ENCODE data around the gene CASR. TPM values are rescaled to one million over a fixed set of nuclear protein-coding genes. Genes with fewer than 3 reads are reported as not detected.
A peak's percentile ranks its signal among the peaks of the same experiment; 100 is the strongest.

The CASR gene
- total RNA-seq, 1 donor: not detected

DNA sequence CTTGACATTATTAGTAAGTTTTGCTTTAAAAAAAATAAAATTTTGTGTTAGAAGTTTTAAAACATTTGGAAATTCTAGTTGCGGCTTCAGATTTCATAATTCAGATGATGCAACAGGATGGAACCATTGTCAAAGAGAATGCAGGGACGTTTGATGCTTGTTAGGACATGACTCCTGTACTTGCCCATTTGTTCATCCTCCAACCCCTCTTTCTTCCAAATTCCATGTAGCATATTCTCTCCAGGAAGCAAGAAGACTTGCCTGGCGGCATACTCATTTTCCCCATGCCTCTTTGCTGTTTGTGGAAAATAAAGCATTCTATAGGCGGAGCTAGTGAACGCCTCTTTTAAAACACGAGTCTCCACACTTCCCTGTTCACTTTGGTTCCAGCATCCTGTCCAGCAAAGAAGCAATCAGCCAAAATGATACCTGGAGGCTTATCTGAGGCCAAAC lies 141.4 kb downstream of the CASR start, which contains the start of gene CSTA:
Gene CSTA, plus strand, starts transcription at position 378 of the 453 bp plus-strand sequence. Its CDS starts 45 bp downstream, at position 423.
- Histone ChIP-seq H3K4me1 (ENCODE audit: insufficient read depth, low read length) (no peaks in the 10 kb centered on the region), H3K4me3 (ENCODE audit: insufficient read depth, low read length) (peak within 1 kb of the TSS; percentile 38), H3K27ac (ENCODE audit: low read depth, low read length) (no peak within 1 kb of the TSS), H3K9me3 (ENCODE audit: low read depth, low read length) (no peaks in the 10 kb centered on the region), H2AFZ (ENCODE audit: low read length) (peak within 1 kb of the TSS; percentile 63), H3K27me3 (ENCODE audit: insufficient read depth, low read length) (no peaks in the 10 kb centered on the region), H3K4me2 (ENCODE audit: insufficient read depth, low read length) (peak within 1 kb of the TSS; percentile 55), H3K79me2 (ENCODE audit: insufficient read depth, low read length) (no peaks in the 10 kb centered on the region), H3K36me3 (ENCODE audit: insufficient read depth, low read length) (no peaks in the 10 kb centered on the region), H4K20me1 (ENCODE audit: insufficient read depth, low read length) (no peaks in the 10 kb centered on the region)
- peak; percentile 55 for DNase-seq (ENCODE audit: insufficient read length, low spot score, missing footprints)
- TF ChIP-seq, protein P1, sequence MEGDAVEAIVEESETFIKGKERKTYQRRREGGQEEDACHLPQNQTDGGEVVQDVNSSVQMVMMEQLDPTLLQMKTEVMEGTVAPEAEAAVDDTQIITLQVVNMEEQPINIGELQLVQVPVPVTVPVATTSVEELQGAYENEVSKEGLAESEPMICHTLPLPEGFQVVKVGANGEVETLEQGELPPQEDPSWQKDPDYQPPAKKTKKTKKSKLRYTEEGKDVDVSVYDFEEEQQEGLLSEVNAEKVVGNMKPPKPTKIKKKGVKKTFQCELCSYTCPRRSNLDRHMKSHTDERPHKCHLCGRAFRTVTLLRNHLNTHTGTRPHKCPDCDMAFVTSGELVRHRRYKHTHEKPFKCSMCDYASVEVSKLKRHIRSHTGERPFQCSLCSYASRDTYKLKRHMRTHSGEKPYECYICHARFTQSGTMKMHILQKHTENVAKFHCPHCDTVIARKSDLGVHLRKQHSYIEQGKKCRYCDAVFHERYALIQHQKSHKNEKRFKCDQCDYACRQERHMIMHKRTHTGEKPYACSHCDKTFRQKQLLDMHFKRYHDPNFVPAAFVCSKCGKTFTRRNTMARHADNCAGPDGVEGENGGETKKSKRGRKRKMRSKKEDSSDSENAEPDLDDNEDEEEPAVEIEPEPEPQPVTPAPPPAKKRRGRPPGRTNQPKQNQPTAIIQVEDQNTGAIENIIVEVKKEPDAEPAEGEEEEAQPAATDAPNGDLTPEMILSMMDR (IDR thresholded peaks at IDR 0.05; ENCODE audit: extremely low read depth, low read depth, low read length): no peak

DNA sequence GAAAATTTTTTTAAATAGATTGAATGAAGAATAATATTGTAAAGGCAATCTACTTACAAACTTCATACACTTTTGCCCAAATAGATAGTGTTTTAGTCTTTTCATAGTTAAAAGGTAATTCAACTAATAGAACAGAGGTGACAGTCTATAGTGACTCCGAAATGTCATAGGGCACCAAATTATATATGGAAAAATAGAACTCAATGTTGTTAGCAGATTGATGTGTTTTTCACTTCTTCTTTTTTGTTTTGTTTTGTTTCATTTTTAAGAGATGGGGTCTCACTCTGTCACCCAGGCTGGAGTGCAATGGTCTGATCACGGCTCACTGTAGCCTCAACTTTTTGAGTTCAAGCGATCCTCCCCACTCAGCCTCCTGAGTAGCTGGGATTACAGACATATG lies 142.3 kb downstream of the CASR start:
- H3K79me2 ChIP-seq (ENCODE audit: insufficient read depth, low read length): no peaks in the 10 kb centered on the region
- no peak overlapping the region for H3K4me2 ChIP-seq (ENCODE audit: insufficient read depth, low read length)
- no peak for DNase-seq (ENCODE audit: insufficient read length, low spot score, missing footprints)
- H3K4me1 ChIP-seq (ENCODE audit: insufficient read depth, low read length): no peaks in the 10 kb centered on the region
- no peak overlapping the region for H2AFZ ChIP-seq (ENCODE audit: low read length)
- H3K36me3 ChIP-seq (ENCODE audit: insufficient read depth, low read length): no peaks in the 10 kb centered on the region
- no peak overlapping the region for H3K27ac ChIP-seq (ENCODE audit: low read depth, low read length)
- no peaks in the 10 kb centered on the region for H3K27me3 ChIP-seq (ENCODE audit: insufficient read depth, low read length)
- no peaks in the 10 kb centered on the region for H4K20me1 ChIP-seq (ENCODE audit: insufficient read depth, low read length)
- TF ChIP-seq, protein P1 (IDR thresholded peaks at IDR 0.05; ENCODE audit: extremely low read depth, low read depth, low read length): no peak
- no peaks in the 10 kb centered on the region for H3K9me3 ChIP-seq (ENCODE audit: low read depth, low read length)
- no peak overlapping the region for H3K4me3 ChIP-seq (ENCODE audit: insufficient read depth, low read length)

DNA sequence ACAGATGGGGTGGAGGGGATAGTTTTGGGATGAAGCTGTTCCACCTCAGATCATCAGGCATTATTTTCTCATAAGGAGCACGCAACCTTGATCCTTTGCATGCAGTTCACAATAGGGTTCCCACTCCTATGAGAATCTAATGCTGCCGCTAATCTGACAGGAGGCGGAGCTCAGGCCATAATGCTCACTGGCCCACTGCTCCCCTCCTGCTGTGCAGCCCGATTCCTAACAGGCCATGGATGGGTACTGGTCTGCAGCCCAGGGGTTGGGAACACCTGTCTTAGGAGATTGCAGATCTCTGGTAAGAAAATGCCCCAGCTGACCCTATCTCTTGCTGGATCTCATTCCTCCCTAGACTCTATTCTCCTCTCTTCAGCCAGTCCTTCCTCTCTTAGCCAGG lies 148.4 kb downstream of the CASR start:
- Histone ChIP-seq H3K9me3 (ENCODE audit: low read depth, low read length) (no peaks in the 10 kb centered on the region), H2AFZ (ENCODE audit: low read length) (no peak overlapping the region), H3K27ac (ENCODE audit: low read depth, low read length) (no peak overlapping the region), H4K20me1 (ENCODE audit: insufficient read depth, low read length) (no peaks in the 10 kb centered on the region), H3K27me3 (ENCODE audit: insufficient read depth, low read length) (peaks cover 5% of the 10 kb centered on the region), H3K79me2 (ENCODE audit: insufficient read depth, low read length) (no peaks in the 10 kb centered on the region), H3K4me3 (ENCODE audit: insufficient read depth, low read length) (no peak overlapping the region), H3K4me2 (ENCODE audit: insufficient read depth, low read length) (no peak overlapping the region), H3K36me3 (ENCODE audit: insufficient read depth, low read length) (no peaks in the 10 kb centered on the region), H3K4me1 (ENCODE audit: insufficient read depth, low read length) (no peaks in the 10 kb centered on the region)
- no peak for DNase-seq (ENCODE audit: insufficient read length, low spot score, missing footprints)
- TF ChIP-seq, protein P1 (IDR thresholded peaks at IDR 0.05; ENCODE audit: extremely low read depth, low read depth, low read length): no peak

DNA sequence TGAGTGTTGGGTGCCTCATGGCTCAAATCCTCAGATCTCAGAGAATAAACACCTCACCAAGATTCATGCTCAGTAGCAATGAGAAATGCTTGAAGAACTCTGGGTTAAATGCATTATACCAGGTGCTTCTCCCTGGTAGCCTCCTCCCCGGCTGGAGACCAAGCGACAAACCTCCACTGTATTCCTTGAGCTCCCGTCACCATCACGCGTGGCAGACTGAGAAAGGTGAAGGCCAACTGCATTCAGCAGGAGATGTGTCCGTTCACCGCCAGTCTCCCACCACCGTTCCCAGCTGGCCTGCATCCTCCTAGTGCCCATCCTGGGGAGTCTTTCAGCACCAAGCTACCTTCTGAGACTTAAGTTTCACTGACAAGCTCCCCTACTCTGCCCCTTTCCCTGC lies 149.1 kb downstream of the CASR start:
- no peaks in the 10 kb centered on the region for H3K4me1 ChIP-seq (ENCODE audit: insufficient read depth, low read length)

More for the DNA sequence above, 149.1 kb downstream of the CASR start:
- Histone ChIP-seq H3K9me3 (ENCODE audit: low read depth, low read length) (no peaks in the 10 kb centered on the region), H3K79me2 (ENCODE audit: insufficient read depth, low read length) (no peaks in the 10 kb centered on the region), H4K20me1 (ENCODE audit: insufficient read depth, low read length) (no peaks in the 10 kb centered on the region), H3K4me2 (ENCODE audit: insufficient read depth, low read length) (no peak overlapping the region), H3K4me3 (ENCODE audit: insufficient read depth, low read length) (no peak overlapping the region), H3K36me3 (ENCODE audit: insufficient read depth, low read length) (no peaks in the 10 kb centered on the region), H3K27ac (ENCODE audit: low read depth, low read length) (no peak overlapping the region), H3K27me3 (ENCODE audit: insufficient read depth, low read length) (peaks cover 5% of the 10 kb centered on the region), H2AFZ (ENCODE audit: low read length) (no peak overlapping the region)
- TF ChIP-seq, protein P1 (IDR thresholded peaks at IDR 0.05; ENCODE audit: extremely low read depth, low read depth, low read length): no peak
- no peak for DNase-seq (ENCODE audit: insufficient read length, low spot score, missing footprints)

Other genes starting within 250 kb of the CASR start
- gene ILDR1, start 161.4 kb upstream of the CASR start, total RNA-seq: not detected in 2 replicates
- gene CD86, start 128.3 kb upstream of the CASR start, total RNA-seq: 0.29 TPM in 1 of 2 replicates, not detected in the other
- 18.1 and 18.3 TPM in 2 replicates for gene CSTA, start 141.6 kb downstream of the CASR start, total RNA-seq
- gene MIX23, start 199.6 kb downstream of the CASR start, total RNA-seq: 17.0 and 17.1 TPM in 2 replicates
- gene FAM162A, start 200.5 kb downstream of the CASR start, total RNA-seq: 6.5 and 8.3 TPM in 2 replicates
- 9.8 and 10.9 TPM in 2 replicates for gene WDR5B, start 232.4 kb downstream of the CASR start, total RNA-seq